NCI-H146 treated with DMSO at 0.1 percent for 48 hours (cell line): ENCODE data around the gene MPRIP.
"Not testable (repeated sequence)": the region's sequence is repeated elsewhere in the genome, so short reads cannot be mapped to it uniquely, and the experiment has no call there.

ENCODE experiments used
- DNase-seq: peaks from one replicate; lab custom pipeline; 2025; ENCODE audit not compliant: unreplicated experiment; lab: John Stamatoyannopoulos, UW

MPRIP gene

DNA sequence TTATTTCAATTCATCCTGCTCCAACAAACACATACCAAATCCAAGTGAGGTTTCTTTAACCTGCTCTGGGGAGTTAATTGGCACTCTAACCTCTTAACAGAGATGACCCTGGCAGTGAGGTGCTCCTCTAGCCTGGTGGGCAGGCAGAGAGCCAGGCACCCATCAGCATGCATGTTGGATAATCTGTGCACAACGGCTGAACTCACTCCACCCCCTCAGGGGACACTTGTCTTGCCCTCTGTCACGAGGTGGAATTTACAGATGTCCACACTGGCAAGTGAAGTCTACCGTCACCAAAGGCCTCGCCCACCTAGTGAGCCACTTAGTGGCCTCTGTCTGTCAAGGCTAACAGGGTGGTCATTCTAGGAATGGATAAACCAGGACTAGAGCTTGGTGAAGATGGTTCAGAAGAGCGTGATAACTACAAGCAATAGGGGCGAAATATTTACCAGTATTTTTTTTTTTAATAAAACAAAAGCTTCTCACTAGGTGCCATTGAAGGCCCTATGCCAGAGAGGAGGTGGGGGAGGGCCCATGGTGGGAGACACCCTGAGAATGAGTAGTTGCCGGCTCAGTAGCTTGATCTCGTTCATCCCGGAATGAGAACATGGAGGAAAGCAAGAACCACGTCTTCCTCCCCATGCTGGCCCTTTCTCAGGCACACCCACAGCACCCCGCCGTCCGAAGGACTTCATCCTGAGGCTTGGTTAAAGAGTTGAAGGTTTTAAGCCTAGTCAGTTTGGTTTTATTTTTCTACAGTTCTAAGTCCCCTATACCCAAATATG lies 138.7 kb downstream of the MPRIP start:
- DNase-seq = no peak

DNA sequence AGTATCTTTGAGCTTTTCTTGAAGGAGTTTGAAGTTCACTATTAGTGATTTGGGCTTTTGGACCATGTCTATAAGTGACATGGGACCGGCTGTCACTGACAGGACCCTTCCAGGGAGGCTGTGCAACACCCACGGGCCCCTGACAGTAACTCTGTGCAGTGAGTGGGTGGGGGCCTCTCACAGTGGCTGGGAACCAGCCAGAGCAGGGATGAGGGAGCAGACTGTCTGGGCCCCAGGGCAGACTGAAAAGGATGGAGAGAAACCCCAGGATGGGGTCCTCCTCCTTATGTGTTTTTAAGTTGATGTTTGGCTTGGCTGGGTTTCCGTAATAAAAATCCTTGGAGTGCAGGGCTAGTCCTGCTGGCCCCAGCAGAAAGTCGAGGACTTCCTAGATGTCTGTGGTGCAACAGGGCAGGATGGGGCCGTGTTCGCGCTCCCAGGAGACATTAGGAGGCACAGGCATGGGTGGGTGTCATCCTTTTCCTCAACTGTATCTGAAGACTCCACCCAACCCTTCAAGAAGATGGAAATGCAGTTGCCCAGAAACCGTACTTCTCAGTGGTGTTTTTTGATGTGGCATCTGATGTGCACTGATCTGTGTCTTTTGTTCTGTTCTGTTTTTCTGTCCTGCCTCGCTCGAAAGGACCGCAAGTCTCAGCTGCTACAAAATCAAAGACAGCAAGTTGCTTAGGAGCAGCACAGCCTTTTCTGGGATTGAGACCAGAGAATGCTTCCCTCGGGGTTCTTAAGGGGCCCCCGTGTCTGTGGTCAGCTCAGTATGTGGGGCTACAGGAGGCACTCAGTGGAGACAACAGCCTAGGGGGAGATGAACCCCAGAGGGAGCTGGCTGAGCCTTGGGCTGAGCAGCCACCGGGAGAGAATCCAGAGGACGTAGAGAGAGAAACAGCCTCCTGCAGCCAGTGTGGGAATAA lies 139.7 kb downstream of the MPRIP start:
- no peak for DNase-seq

DNA sequence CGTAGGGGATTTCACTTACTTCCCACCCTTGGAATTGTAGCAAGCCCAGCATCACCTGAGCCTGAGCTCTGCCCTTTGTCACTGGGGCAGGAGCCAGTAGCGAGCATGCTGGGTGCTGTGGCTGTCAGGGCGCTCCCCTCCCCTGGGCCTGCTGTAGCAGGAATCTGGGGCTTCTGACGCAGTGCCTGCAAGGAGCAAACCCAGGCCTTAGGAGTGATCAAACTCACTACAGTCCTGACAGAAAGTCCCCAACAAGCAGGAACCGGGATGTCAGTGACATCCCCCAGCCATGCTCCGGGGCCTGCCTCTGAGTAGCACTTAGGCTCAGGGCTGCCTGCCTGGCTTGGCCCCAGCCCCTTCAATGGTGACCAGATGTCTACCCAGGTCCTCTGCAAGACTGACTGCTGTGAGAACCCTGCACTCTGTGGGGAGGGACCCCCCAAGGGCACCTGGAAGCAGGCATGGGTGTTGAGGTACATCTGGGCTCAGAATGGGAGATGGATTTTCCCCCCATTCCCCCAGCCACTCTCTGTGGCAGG lies 140.4 kb downstream of the MPRIP start:
- DNase-seq = no peak

DNA sequence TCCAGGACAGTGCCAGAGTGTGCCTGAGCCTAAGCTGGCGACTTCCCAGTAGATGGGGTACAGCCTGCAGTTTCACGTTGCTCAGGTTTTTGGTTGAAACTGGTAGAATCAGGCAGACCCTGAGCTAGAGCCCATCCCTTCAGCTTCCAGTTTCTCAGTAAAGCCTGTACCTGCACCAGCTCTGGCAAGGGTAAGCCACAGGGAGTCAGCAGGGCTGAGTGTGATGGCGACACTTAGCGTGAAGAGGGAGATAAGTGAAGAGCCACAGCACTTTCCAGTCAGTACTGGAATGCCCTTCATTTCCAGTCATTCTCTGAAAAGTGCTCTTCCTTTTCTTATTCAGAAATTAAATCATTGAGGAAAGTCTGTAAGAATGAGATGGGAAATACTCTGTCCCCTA lies 141.5 kb downstream of the MPRIP start:
- DNase-seq = no peak

DNA sequence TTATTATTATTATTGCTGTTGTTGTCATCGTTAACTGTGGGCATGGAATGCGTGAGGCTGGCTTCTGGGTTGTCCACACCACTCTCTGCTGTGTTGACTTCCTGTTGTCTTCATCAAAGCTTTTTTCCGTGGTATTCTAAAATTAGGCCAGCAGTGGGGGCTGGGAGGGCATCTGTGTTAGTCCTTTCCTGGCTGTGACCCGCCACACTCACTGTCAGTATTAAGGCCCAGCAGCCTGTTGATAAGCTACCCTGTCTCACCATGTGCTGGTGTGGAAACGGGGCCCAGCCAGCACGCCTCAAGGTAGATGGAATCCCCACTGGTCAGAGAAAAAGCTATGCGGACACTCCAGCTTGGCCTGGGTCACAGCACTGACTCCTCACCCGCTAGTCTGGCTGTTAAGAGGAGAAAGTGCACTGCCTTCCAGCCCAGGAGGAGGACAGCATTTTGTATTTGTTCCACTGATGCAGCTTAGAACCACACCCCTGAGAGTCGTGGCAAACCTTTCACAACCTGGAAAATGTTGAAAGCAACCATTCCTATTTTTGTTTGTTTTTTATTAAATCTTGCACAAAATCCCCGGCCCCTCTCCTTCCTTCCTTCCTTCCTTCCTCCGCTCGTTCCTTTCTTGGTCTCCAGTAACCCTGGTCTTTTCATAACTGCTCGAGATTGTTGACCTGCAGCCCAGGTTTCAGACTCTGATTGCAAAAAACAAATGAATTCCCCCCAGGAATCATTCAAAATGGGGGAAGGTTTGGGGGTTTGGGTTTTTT lies 142.9 kb downstream of the MPRIP start:
- not testable (repeated sequence) for DNase-seq

DNA sequence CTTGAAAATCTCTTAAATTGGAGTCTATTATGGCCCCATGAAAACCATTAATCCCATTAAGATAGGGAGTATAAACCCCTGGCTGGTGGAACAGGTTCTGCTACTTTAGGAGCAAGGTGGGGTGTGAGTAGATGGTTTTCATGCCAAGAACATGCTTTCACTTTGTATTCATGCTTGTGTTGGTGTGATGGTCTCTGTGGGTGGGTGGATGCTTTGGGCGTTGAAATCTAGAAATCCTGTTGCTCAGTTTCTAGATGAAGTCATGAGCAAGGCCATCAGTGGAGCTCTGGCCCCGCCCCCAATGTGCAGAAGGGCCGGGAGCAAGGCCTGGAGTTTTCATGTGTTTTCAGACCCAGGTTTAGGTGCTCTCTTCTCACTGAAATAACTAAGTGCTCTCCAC lies 143.8 kb downstream of the MPRIP start:
- no peak for DNase-seq

DNA sequence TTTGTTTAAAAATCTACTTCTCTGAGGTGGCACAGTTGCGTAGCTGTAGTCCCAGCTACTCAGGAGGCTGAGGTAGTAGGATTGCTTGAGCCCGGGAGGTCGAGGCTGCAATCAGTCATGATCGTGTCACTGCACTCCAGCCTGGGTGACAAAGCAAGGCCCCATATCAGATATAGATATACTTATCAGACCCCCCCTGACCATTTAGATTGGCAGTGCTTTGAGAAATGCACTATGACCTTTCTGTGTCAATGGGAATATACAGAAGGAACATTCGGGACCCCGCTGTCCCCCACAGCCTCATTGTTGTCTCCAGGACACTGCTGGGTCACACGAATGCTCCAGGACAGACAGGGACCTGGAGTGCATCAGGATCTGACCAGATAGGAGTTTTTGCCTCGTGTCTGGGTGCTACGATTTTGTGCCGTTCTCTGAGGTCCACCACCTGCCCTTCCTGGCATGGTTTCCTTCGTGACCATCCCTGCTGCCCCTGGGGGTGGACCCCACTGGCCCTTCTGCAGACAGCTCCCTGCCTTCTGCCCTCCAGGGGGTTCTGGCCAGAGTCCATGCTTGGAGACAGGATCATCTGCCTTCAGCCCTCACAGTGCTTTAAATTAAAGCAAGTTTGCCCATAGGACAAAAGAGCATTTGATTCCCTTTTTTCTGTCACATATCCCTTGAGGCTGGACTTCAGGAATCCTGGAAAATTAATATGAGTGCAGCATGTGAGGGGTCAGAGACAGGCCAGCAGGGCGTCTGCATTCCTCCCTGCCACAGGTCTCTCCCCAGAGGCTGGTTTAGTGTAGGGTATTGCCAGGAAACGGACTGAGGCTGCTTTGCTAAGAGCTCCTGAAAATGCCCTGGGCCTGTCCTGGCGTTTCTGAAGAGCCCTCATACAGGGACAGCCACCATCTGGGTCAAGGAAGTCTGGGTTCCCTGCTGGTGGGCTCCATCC lies 144.6 kb downstream of the MPRIP start:
- DNase-seq = no peak

DNA sequence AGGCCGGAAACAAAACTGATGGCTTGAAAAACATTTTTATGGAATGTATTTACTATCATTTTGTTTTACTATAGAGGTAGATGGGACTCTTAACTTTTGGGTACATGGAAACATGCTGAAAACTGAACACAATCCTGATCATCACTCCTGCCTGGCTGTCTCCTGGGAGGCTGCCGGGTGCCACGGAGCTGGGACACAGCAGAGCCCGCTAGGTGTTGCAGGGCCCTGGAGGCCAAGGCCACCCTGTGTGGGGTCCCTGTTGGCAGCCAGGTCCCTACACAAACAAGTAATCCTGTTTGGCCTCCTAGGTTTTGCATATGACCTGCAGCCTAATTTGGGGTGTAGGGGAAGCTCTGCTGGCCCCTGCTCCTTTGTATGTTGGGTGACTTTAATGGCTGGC lies 146.3 kb downstream of the MPRIP start:
- no peak for DNase-seq

DNA sequence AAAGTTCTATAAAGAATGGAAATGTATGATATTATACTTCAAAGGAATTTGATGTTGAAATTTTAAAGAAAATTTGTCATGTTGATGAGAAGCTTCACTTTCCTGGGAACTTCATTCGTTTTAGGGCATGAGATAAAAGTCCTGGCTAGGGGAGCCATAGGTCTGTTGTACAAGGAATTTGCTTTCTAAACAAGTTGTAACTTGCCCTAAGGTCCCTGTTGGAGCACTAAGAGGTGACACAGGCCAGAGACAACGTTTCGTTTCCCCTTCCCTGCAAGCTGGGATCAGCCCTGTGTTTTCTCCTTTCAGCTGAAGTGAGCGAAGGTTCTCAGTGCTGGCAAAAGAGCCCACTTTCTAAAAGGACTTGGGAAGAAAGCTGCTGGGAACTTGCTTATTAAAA lies 147.3 kb downstream of the MPRIP start:
- DNase-seq = no peak

DNA sequence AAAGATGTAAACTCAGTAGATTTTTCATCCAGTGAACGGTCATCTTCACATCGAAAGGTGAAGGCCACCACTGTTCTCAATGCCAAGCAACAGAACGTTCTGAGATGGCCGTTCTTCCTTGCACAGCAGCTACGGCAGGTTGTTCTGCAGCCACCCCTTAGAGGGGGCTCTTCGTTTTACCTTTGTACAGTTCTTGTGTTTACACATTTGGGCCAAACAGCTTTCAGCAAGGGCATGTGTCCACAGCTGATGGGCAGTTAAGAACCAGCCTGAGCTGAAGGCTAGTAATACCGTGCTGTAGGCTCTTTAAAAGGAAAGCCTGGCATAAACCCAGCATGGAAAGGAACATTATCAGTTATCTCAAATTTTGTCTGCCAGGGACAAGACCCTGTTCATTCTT lies 147.9 kb downstream of the MPRIP start:
- DNase-seq = no peak

DNA sequence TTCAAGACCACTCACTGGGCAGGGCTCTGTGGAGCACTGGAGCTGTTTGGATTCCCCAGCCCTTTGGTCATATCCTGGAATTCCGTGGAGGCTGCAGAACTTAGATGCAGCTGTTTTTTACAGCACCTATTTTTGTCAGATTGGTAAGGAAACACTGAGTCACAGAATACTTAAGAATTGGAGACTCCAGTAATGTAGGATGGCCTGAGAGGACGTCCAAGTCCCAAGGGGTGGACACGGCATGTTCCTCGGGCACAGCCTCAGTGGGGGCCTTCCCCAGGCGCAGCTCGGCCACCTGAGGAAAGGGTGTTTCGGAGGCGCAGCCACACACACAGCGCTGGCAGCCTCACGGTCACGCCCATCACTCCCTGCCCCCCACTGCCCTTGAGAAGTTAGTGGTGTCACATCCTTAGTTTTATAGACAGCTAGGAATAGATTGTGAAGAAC lies 149.1 kb downstream of the MPRIP start:
- DNase-seq = no peak

DNA sequence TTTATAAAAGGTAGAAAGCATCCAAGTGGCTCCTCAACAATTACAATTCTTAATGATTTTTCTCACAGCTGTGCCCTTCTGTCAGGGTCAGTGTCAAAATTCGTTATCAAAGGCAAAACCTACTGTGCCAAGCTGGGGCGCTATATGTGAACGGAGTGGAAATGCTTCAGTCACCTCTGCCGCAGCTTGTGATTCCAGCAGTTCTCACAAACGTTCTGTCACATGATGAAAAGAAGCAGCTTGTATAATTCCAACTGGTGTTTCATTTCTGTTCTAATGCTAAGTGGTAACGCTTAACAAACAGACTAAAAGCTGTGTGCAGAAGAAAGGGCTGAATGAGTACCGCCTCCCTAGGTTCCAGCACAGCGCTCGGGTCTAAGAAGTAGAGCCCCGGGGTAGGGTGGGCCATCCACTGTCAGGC lies 149.7 kb downstream of the MPRIP start:
- no peak for DNase-seq

DNA sequence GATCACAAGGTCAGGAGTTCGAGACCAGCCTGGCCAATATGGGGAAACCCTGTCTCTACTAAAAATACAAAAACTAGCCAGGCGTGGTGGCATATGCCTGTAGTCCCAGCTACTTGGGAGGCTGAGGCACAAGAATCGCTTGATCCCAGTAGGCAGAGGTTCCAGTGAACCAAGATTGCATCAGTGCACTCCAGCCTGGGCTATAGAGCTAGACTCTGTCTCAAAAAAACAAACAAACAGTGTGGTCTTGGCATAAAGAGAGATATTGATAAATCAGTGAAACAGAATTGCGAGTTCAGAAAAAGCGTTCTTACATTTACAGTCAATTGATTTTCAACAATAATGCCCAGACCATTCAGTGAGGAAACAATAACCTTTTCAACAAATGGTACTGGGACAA lies 153.2 kb downstream of the MPRIP start:
- not testable (repeated sequence) for DNase-seq

DNA sequence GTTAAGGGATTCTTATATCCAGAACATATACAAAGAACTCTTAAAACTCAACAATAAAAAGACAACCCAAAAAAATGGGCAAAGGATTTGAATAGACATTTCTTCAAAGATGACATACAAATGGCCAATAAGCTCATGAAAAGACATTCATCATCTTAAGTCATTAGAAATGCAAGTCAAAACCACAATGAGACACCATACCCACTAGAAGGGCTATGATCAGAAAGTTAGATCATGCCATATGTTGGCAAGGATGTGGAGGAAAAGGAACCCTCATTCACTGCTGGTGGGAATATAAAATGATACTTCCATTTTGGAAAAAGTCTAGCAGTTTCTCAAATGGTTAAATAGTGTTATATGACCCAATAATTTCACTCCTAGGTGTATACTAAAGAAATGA lies 154.5 kb downstream of the MPRIP start:
- no peak for DNase-seq

DNA sequence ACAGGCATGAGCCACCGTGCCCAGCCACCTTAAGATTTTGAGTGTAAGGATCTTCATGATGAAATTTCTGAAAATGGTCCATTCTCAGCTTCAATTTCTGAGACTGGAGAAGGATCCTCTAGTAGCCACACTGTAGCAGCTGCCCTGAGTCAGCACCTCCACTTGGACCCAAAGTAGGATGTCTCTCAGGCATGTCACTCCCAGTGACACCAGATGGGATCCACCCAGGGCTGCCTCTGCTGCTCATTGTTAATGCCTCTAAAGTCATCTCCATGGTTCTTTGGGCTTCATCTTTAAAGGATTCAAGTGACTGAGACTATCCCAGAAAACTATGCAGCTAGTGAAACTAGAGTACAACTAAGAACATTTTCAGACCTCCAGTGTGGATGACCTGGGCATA lies 156.0 kb downstream of the MPRIP start:
- no peak for DNase-seq

DNA sequence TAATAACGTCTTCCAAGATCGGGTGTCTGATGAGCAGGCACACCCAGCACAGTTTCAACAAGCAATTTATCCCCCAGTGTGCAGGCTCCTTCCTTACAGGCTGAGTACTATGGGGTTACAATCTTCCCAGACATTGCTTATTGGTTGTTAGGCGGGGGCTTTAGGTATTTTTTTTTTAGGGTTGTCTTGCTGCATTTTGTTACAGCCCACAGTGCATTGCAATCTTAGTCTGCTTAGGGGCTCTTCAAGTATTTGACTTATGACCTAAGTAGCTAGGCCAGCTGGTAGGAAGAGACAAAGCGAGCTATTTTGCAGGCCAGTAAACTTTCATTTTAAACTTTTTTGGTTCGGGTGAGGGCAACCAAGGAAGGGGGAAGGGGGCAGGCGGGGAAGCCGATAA lies 158.1 kb downstream of the MPRIP start:
- no peak for DNase-seq

DNA sequence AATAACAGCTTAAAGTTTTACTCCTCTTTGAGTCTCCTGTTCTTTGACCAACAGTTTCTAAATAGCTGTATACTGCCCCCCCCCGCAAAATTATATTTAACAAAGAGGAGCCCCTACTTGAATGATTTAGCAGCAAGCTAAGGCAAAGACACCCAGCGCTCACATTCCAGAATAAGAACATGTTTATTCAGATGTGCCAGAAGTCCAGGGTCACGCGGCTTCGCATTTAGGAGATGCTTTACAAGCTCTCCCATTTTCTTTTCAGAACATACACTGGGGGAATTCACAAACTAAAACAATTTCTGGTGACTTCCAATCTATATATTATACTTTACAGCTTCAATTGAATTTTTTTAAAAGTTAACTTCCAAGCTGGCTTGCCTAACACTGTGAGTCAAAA lies 158.6 kb downstream of the MPRIP start:
- no peak for DNase-seq

DNA sequence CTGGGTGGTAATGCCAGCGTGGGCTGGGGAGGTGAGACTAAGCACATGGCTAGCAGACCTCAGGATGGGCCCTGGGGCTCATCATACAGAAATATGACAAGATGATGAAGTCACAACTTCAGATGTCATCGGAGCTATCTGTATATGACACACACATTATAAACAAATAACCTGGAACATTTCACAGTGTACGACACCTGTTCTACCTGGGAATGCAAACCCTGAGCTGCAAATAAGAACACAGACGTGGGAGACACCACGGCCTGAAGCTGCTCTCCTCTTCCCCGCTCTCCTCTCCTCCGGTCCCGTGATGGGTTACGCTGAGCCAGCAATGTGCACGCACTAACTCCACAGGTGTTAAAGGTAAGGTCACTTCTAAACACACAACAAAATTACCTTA lies 159.0 kb downstream of the MPRIP start:
- no peak for DNase-seq

DNA sequence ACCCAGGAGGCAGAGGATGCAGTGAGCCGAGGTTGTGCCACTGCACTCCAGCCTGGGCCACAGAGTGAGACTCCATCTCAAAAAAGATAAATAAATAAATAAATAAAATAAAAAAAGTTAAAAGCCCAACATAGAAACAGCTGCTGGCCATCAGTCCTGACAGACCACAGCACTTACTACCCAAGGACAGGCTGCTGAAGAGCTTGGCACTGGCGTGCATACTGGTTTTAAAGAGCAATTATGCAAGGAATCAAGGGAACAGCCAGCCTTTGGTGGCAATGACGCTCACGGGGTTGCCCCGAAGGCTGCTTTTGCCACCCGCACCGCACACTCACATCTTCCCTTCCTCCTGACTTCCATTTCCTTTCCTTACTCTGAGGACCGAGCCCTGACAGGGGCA lies 159.7 kb downstream of the MPRIP start:
- DNase-seq = no peak

DNA sequence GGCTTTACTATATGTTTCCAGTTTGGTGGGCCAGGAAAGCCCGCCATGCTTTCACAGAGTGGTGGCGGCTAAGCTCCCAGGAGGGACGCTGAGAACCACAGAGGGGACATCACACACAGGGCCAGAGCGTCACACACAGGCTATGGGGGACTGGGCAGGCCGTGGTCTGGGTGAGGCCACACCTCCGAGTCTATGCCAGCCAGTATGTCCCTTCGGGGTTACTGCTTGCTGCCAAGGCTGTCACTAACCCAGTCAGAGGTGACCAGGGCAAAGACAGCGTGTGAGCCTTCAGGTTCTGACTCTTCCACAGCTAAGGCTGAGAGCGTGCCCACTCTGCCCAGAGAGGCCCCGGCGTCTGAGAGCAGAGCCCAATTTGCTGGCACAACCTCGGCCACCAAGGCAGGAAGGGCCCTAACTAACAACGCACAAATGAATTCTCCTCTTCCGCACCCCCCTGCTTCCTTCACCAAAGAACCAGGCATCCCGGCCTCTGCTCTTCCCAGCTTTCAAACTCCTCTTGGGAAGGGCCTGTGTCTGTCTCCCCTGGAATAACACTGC lies 161.0 kb downstream of the MPRIP start:
- no peak for DNase-seq
